CD4-positive, alpha-beta T cell treated with Interleukin-4 for 4 hours (primary cell): ENCODE measurements around the gene NDUFA13.
A peak's percentile ranks its signal among the peaks of the same experiment; 100 is the strongest.
"Not testable (repeated sequence)": the region's sequence is repeated elsewhere in the genome, so short reads cannot be mapped to it uniquely, and the experiment has no call there.

ENCODE experiments used
- DNase-seq: peaks from one replicate; pipeline ENCODE4 v3.0.0-alpha.2; 2020

The NDUFA13 gene

GRCh38 chr19:19515642-19516519 is at the start of gene NDUFA13:
NDUFA13 (plus strand) TSS chr19:19516225; CDS start chr19:19516239, 14 bp downstream.
- peak; percentile 94 for DNase-seq

GRCh38 chr19:19468424-19469050 is 47.5 kb upstream of the NDUFA13 start:
- DNase-seq = no peak

- no peak for DNase-seq
These were observed 45.4 kb upstream of the NDUFA13 start for GRCh38 chr19:19470579-19470978.

- DNase-seq = no peak
These were observed 44.3 kb upstream of the NDUFA13 start for GRCh38 chr19:19471682-19472081.

GRCh38 chr19:19472106-19472505 is 43.9 kb upstream of the NDUFA13 start:
- not testable (repeated sequence) for DNase-seq

- DNase-seq = no peak
These were observed 40.8 kb upstream of the NDUFA13 start for GRCh38 chr19:19475015-19475765.

- DNase-seq = no peak
These were observed 39.9 kb upstream of the NDUFA13 start for GRCh38 chr19:19475849-19476828.

GRCh38 chr19:19477705-19478383 is 38.2 kb upstream of the NDUFA13 start:
- no peak for DNase-seq

GRCh38 chr19:19480688-19481087 is 35.3 kb upstream of the NDUFA13 start:
- DNase-seq = no peak

GRCh38 chr19:19482809-19483596 is 33.0 kb upstream of the NDUFA13 start:
- no peak for DNase-seq

GRCh38 chr19:19485161-19485997 is 30.6 kb upstream of the NDUFA13 start:
- no peak for DNase-seq

- DNase-seq = no peak
These were observed 30.1 kb upstream of the NDUFA13 start for GRCh38 chr19:19485998-19486290.

GRCh38 chr19:19486343-19487076 is 29.5 kb upstream of the NDUFA13 start:
- no peak for DNase-seq

GRCh38 chr19:19487077-19487949 is 28.7 kb upstream of the NDUFA13 start:
- DNase-seq = no peak

GRCh38 chr19:19487950-19488874 is 27.8 kb upstream of the NDUFA13 start:
- DNase-seq = no peak

GRCh38 chr19:19488875-19489690 is 26.9 kb upstream of the NDUFA13 start:
- DNase-seq = peak; percentile 97
